HG03196 (cell line): ENCODE data around the gene CDKAL1.
"Not testable (repeated sequence)": the region's sequence is repeated elsewhere in the genome, so short reads cannot be mapped to it uniquely, and the experiment has no call there.

Source experiments
- ATAC-seq: cut with Tn5 transposase; IDR thresholded peaks from one replicate; pipeline ENCODE4 v1.9.1; 2021; ENCODE audit not compliant: unreplicated experiment

Gene CDKAL1

DNA sequence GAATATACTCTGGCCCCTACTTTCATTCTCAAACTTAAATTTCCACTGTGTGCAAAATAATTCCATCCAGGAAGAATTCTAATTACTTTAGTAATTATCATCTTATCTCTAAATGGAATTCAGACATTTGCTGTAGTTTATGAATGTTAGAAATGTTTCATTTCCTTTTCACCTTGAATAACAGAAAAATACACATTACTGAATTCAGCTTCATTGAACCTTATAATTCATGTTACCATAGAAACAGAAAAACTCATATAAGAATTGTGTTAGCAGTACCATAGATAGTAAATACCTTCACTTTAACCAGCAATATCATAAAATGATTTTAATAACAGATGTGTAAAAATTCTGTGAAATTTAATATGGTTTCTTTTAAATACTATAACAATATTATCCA, 514.9 kb downstream of the CDKAL1 start:
- no peak for ATAC-seq

- no peak for ATAC-seq
These were observed 515.3 kb downstream of the CDKAL1 start for GRCh38 chr6:21049572-21049971.

GRCh38 chr6:21050935-21051334, 516.7 kb downstream of the CDKAL1 start:
- ATAC-seq = no peak

DNA sequence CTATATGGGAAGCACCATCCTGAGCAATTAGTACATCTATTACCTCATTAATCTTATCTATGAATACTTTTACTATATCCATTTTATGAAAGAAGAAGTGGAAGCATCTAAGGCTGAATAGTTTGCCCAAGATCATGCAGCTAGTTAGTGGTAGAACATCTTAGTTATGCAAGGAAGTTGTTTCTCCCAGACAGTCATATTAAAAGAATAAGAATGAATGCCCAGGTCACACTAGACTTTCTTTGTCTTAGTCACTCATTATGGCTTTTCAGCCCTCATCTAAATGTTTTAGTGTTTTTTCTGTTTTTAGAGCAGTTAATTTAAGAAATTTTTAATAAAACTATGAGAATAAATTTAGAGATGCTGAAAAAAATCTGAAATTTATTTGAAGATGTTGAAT, 517.5 kb downstream of the CDKAL1 start:
- no peak for ATAC-seq

- no peak for ATAC-seq
These were observed 519.4 kb downstream of the CDKAL1 start for GRCh38 chr6:21053612-21054011.

GRCh38 chr6:21055480-21055879, 521.2 kb downstream of the CDKAL1 start:
- not testable (repeated sequence) for ATAC-seq

DNA sequence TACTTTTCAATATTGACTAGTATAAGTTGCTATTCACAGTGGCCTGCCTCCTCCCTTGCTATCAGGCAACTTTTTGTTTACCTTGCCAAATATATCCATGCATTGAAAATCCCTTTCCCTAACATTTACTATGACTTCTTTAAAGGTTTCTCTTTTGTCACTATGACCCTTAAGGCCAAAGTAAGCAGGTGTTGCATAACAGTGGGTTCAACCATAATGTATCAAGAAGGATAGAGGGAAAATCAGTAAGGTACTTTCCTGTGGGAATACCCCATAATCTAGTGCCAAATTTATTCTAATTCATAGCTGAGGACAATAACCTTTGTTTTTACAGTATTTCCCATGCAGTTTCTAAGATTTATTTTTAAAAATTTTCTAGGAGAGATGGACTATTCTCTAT, 527.6 kb downstream of the CDKAL1 start:
- no peak for ATAC-seq

DNA sequence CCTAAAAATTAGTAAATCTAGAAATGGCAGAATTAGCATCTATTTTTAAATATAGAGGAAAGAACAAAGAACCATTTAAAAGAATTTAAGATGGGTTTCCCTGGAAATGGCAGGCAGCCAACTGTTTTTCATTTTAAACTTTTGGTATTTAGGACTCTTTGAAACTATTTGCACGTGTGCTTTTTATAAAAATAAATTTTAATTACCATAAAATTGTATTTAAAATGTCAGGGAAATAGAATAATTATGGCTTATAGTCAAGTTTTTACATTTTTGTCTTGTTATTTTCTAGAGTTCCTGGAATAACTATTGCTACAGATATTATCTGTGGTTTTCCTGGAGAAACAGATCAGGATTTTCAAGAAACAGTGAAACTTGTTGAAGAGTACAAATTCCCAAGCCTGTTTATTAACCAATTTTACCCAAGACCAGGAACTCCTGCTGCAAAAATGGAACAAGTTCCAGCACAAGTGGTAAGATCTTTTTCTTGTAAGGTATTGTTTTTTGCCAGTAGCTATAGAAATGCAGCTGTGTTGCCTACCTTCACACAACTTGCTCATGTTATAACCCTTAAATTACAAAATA, 530.6 kb downstream of the CDKAL1 start:
- ATAC-seq = no peak

- ATAC-seq = no peak
These were observed 533.3 kb downstream of the CDKAL1 start for GRCh38 chr6:21067521-21067920.

- ATAC-seq = no peak
These were observed 536.4 kb downstream of the CDKAL1 start for GRCh38 chr6:21070620-21071019.

DNA sequence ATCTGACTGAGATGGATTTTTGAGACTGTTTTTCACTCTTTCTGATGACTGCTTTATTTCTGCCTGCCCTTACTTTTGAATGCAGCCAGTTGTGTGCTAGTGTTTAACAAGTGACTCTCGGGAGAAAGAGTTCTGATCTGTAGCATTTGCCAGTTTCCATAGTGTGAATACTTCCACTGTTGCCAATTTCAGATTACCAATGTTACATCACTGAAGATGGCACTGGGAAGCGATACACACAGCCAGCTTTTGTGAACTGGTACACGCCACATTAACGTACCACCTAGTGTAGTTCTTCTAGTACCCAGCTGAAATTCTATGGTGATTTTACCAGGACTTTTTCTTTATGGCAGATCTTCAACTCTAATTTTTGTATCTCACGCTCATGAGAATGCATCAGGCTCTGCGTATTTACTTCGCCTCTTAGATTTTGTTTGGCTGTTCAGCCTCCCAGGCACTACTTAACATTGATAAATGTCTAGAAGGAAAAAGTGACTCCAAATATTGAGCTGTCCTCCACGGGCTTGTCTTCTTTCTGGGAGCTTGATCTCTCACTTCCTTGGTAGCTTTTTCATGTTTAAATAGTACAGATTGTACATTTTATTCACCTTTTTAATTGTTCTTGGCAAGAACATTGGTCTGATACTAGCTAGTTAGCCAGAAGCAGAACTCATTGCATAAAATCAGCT, 537.7 kb downstream of the CDKAL1 start:
- ATAC-seq = no peak

- ATAC-seq = no peak
These were observed 539.1 kb downstream of the CDKAL1 start for GRCh38 chr6:21073318-21073839.

DNA sequence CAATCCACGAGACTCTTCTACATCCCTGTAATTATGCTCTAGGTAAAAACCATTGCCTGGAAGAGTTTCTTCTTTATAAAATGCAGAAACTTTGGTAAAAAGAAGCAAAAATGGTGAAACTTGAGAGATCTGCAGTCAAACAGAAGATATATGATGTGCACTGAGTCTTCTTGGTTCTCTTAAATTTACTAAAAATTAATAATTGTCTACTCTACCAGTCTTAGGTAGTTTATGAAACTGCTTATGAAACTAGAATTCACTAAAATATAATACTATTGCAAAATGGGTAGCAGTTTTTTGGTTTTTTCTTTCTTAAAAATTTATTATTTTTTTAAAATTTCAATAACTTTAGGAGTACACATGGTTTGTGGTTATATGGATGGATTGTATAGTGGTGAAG, 540.2 kb downstream of the CDKAL1 start:
- no peak for ATAC-seq

DNA sequence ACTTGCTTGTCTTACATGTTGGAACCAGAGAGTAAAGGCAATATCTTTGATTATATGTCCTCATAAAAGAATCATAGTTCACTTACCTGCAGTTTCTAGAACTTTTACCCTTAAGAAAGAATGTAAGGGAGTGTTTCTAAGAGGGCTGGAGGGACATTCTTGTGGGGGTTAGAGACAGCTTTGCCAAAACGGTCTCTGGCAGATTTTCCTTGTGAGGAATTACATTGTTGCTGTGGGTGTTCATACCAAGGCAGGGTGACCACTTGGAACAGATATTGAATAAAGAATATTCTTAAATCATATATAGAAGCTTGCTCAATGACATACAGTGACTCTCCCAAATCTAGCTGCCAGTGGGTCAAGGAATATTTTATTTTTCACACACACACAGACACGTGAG, 541.7 kb downstream of the CDKAL1 start:
- no peak for ATAC-seq

DNA sequence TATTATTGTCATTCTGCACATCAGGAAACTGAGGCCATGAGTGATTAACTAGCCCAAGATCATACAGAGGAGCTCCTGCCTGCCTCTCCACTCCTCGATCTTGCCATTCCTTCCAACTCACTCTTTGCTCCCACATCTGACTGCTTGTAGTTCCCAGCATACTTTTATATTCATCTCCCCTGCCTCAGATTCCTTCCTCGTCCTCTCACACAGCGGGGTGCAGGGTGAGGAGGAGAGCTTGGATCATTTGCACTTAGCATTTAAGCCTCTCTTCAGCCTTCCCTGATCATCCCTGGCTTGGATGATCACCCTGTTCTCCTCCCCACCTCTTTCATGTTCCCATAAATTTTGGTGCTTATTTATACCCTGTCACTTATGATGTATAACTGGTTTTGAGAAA, 544.2 kb downstream of the CDKAL1 start:
- ATAC-seq = no peak

GRCh38 chr6:21079468-21080048, 545.3 kb downstream of the CDKAL1 start:
- ATAC-seq = no peak

- no peak for ATAC-seq
These were observed 546.0 kb downstream of the CDKAL1 start for GRCh38 chr6:21080221-21080620.

DNA sequence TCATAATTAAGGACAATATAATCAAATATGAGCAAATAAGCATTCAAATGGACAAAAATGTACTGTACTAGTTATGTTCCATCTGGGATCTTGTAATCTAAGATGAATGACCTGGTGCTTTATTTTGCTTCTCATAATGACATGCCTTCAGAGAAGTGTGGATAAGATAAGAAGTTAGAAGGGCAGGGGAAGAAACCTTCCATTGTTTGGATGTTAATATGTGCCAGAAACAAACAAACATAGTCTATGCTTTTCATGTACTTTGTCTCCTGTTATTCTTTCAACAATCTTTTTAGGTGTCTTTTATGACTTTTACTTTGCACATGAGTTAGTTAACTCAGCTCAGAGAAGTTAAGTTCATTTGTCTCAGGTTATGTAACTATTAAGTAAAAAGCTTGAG, 547.8 kb downstream of the CDKAL1 start:
- ATAC-seq = no peak

- no peak for ATAC-seq
These were observed 549.5 kb downstream of the CDKAL1 start for GRCh38 chr6:21083708-21084107.

DNA sequence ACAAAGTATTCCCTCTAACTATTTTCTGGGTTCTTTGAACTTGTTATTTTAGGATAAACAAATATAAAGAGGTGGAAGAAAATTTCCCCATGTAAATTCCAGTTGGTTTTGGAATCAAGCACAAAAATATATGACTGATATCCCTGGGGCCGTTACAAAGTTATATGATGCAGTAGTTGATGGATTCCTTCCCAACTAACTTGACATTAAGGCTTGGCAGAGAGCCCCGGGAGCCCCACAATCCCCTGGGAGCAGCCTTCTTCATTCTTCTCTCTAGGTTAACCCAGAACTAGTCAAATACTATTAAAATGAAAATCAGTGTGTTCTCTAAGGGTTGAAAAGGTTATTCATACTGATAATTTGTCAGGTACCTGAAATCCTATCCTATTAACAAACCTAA, 550.4 kb downstream of the CDKAL1 start:
- ATAC-seq = no peak

GRCh38 chr6:21085211-21085610, 551.0 kb downstream of the CDKAL1 start:
- ATAC-seq = no peak

GRCh38 chr6:21085643-21086042, 551.4 kb downstream of the CDKAL1 start:
- no peak for ATAC-seq
